Stimulated activated CD4-positive, alpha-beta T cell treated with anti-CD3 and anti-CD28 coated beads, Interleukin-2, amount 100 ng/mL, for 4 hours (primary cell): ENCODE results near the gene GRB10.
"Not testable (repeated sequence)": the region's sequence is repeated elsewhere in the genome, so short reads cannot be mapped to it uniquely, and the experiment has no call there.

ENCODE experiments used
- DNase-seq: peaks from one replicate; pipeline ENCODE4 v3.0.0-alpha.2; 2020; ENCODE audit warnings: low read depth

GRB10 gene

DNA sequence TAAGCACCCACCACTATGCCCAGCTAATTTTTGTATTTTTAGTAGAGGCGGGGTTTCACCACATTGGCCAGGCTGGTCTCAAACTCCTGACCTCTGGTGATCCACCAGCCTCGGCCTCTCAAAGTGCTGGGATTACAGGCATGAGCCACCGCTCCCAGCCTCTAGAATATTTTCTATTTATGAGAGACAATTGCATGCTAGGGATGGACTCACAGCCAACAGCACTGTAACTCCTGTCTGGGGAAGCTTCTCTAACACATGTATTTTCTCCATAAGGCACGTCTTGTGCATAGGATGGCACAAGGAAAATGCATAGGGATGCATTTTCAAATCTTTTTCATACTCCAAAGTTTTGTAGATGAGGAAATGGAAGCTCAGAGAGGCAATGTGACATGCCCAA, 237.1 kb downstream of the GRB10 start:
- not testable (repeated sequence) for DNase-seq

DNA sequence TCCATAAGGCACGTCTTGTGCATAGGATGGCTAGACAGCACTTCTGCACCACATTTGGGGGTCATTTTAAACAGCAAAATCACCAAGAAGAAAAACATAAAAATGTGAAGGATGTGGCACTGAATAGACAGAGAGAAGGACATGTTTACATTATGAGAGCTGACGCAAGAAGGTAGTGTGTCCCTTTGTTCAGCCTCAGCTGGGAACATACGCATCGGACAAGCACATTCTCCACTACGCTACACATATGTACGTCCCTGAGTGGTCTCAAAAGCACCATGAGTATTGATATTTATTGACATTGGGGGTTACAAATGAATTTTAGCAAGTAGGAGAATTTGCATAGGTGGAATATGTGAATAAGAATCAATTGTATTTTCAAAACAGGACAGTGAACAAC, 237.7 kb downstream of the GRB10 start:
- DNase-seq, result no peak

GRCh38 chr7:50543776-50544442, 238.8 kb downstream of the GRB10 start:
- no peak for DNase-seq

DNA sequence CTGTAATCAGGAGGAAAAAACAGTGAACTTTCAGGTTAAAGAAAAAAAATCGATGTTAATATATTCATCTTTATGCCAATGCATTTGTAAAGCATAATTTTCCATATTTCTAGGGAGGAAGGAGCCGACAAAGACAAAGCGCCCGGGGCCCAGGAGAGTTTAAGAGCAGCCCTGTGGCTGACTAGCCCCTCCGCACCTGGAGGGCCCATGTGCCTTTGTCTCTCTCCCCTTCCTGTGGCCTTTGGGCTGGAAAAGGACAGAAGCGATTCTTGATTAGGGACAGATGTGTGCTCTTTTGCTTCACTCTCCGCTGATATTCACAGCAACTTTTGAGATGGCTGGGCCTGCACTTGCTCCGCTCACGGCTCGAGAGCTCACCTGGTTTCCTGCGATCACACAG, 240.6 kb downstream of the GRB10 start:
- no peak for DNase-seq

DNA sequence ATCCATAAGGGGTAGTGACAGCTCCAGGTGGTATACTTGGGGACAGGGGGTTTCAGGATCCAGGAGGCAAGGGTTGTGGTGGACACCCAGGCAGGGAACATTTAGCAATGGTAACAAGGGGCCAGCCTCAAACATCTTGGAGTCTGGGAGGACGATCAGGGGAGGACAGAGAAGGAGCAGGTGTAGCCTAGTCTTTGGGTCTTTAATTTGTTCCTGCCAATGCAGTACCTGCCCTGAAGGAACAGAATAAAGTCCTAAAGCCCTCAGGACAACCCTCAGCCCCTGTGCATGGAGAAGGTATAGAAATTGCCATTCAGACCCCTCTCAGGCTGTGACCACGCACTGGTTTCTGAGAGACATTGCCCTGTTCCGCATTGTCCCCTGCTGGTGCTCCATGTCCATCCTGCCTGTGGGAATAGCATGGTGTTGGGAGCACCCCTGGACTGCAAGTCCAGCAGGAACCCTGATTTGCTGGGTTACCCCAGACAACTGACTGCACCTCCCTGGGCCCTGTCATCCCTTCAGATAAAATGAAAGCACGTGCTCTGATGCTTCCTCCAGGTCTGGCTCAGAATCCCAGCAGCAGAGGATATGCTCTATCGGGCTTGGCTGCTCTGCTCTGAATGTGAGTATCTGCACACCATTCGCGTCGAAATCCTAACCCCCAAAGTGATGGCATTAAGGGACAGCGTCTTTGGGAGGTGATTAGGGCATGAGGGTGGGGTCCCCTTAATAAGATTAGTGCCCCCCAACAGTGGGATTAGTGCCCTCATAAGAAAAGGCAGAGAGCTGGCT, 241.7 kb downstream of the GRB10 start:
- DNase-seq, result no peak
